Measurements from ENCODE around the gene IPO13. TPM values are rescaled to one million over a fixed set of nuclear protein-coding genes. Genes with fewer than 3 reads are reported as not detected.

Gene IPO13
- polyA plus RNA-seq, 3 donors, result 10.1 to 20.4 (median 10.6) TPM

DNA sequence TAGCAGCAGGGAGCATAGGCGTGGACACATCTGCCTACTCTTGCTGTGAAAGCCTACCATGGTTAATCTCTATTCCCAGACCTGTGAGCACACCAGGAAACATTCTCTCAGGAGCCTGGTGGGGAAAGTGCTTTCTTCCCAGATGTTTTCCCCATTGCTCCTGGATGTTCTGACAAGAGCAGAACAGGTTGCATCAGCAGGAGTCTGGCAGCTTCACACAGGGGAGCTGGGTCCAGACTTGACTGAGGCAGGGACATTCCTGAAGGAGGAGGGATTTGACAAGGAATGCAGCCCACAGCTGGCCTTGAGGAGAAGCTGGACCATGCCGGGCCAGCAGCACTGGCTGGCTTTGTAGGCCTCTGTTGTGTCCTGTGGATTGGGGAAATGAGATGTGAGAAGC lies 34.1 kb upstream of the IPO13 start:
- intact Hi-C loops (cut with micrococcal nuclease), result no loop called here
- H3K79me2 ChIP-seq (ENCODE audit: insufficient read depth, low read length), result no peaks in the 10 kb centered on the region
- H3K27me3 ChIP-seq (ENCODE audit: control insufficient read depth in 2 of 2, insufficient read depth in 2 of 2, low read length in 2 of 2), result no peaks in the 10 kb centered on the region
- peaks cover 0 to 3% (median under 1%) of the 10 kb centered on the region in 3 donors for H3K27me3 Mint-ChIP-seq (ENCODE audit: low read depth in 3 of 3)
- H3K27ac Mint-ChIP-seq, result no peak overlapping the region
- H2AFZ ChIP-seq (ENCODE audit: insufficient read depth, low read depth, low read length, poor library complexity, severe bottlenecking), result no peak overlapping the region
- no peak overlapping the region for H3K4me2 ChIP-seq (replicated peaks; ENCODE audit: extremely low read depth, low read length, poor library complexity, severe bottlenecking)
- H3K4me1 ChIP-seq (ENCODE audit: control insufficient read depth in 1 of 2, insufficient read depth in 2 of 2, low read length in 2 of 2), result no peaks in the 10 kb centered on the region
- H3K36me3 Mint-ChIP-seq, result peaks cover 8 to 25% of the 10 kb centered on the region in 2 donors
- H3K27ac ChIP-seq (ENCODE audit: low read depth in 1 of 2, low read length in 2 of 2), result no peak overlapping the region
- H3K9me3 Mint-ChIP-seq, result no peaks in the 10 kb centered on the region
- TF ChIP-seq, protein P1, sequence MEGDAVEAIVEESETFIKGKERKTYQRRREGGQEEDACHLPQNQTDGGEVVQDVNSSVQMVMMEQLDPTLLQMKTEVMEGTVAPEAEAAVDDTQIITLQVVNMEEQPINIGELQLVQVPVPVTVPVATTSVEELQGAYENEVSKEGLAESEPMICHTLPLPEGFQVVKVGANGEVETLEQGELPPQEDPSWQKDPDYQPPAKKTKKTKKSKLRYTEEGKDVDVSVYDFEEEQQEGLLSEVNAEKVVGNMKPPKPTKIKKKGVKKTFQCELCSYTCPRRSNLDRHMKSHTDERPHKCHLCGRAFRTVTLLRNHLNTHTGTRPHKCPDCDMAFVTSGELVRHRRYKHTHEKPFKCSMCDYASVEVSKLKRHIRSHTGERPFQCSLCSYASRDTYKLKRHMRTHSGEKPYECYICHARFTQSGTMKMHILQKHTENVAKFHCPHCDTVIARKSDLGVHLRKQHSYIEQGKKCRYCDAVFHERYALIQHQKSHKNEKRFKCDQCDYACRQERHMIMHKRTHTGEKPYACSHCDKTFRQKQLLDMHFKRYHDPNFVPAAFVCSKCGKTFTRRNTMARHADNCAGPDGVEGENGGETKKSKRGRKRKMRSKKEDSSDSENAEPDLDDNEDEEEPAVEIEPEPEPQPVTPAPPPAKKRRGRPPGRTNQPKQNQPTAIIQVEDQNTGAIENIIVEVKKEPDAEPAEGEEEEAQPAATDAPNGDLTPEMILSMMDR (IDR thresholded peaks at IDR 0.05), result no peak
- no peaks in the 10 kb centered on the region for H4K20me1 ChIP-seq (ENCODE audit: insufficient read depth, low read length)
- no peak overlapping the region for H3K9ac ChIP-seq (ENCODE audit: insufficient read depth, low read length, poor library complexity, severe bottlenecking)
- 96% methylated on average over 2 of the region's 2 CpGs for WGBS (ENCODE audit: insufficient coverage)
- H3K36me3 ChIP-seq (replicated peaks in 1 of 2; ENCODE audit: control insufficient read depth in 1 of 2, insufficient read depth in 2 of 2, low read length in 2 of 2), result peaks cover 7 to 16% of the 10 kb centered on the region in 2 donors
- H3K4me3 ChIP-seq (replicated peaks in 1 of 3; ENCODE audit: low read depth in 2 of 3, low read length in 3 of 3), result no peak overlapping the region
- H3K9me3 ChIP-seq (replicated peaks in 1 of 2; ENCODE audit: control insufficient read depth in 1 of 2, insufficient read depth in 1 of 2, low read length in 2 of 2), result no peaks in the 10 kb centered on the region
- DNase-seq, result no peak
- H3K4me3 Mint-ChIP-seq, result no peak overlapping the region
- no peaks in the 10 kb centered on the region for H3K4me1 Mint-ChIP-seq

DNA sequence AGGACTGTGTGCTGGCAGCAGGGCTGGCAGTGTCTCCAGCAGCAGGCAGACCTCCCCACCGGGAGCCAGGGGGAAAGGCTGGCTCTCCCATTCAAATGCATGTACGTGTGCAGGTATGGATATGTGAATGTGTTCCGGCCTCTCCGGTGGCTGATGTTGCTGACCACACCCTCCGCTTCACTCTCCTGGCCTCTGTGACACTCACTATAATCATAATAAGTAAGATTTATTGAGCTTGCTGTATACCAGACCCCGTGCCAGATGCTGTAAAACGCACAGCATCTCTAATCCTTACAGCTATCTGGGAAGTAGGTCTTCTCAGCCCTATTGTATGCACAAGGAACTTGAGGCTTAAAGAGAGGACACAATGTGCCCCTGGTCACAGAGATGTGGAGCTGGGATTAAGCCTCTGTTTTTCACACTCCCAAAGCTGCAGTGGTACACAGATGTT lies 33.7 kb upstream of the IPO13 start:
- Histone ChIP-seq H3K36me3 (replicated peaks in 1 of 2; ENCODE audit: control insufficient read depth in 1 of 2, insufficient read depth in 2 of 2, low read length in 2 of 2) (peaks cover 7 to 16% of the 10 kb centered on the region in 2 donors), H3K79me2 (ENCODE audit: insufficient read depth, low read length) (no peaks in the 10 kb centered on the region), H3K4me1 (ENCODE audit: control insufficient read depth in 1 of 2, insufficient read depth in 2 of 2, low read length in 2 of 2) (no peaks in the 10 kb centered on the region), H3K27ac (ENCODE audit: low read depth in 1 of 2, low read length in 2 of 2) (no peak overlapping the region), H3K4me2 (replicated peaks; ENCODE audit: extremely low read depth, low read length, poor library complexity, severe bottlenecking) (no peak overlapping the region), H4K20me1 (ENCODE audit: insufficient read depth, low read length) (no peaks in the 10 kb centered on the region), H3K27me3 (ENCODE audit: control insufficient read depth in 2 of 2, insufficient read depth in 2 of 2, low read length in 2 of 2) (no peaks in the 10 kb centered on the region), H3K4me3 (replicated peaks in 1 of 3; ENCODE audit: low read depth in 2 of 3, low read length in 3 of 3) (no peak overlapping the region), H3K9ac (ENCODE audit: insufficient read depth, low read length, poor library complexity, severe bottlenecking) (no peak overlapping the region), H2AFZ (ENCODE audit: insufficient read depth, low read depth, low read length, poor library complexity, severe bottlenecking) (no peak overlapping the region), H3K9me3 (replicated peaks in 1 of 2; ENCODE audit: control insufficient read depth in 1 of 2, insufficient read depth in 1 of 2, low read length in 2 of 2) (no peaks in the 10 kb centered on the region)
- Mint-ChIP-seq H3K4me3 (no peak overlapping the region), H3K9me3 (no peaks in the 10 kb centered on the region), H3K36me3 (peaks cover 6 to 21% of the 10 kb centered on the region in 2 donors), H3K4me1 (no peaks in the 10 kb centered on the region), H3K27me3 (ENCODE audit: low read depth in 3 of 3) (peaks cover 0 to 3% (median 2%) of the 10 kb centered on the region in 3 donors), H3K27ac (no peak overlapping the region)
- TF ChIP-seq, protein P1 (IDR thresholded peaks at IDR 0.05), result no peak
- intact Hi-C loops (cut with micrococcal nuclease), result no loop called here
- WGBS (ENCODE audit: insufficient coverage), result no CpG with 5 or more reads among the region's 7 CpGs
- DNase-seq, result no peak

Measured in CD14-positive monocyte (primary cell).